Choroid plexus epithelial cell (primary cell): Measurements from ENCODE around the gene MAF.

Source experiments
- DNase-seq: peaks from one replicate; pipeline ENCODE4 v3.0.0-alpha.2; 2010; ENCODE audit warnings: low read depth
- H3K4me3 ChIP-seq: 2 replicates; pipeline ENCODE4 v1.5.1; 2011; ENCODE audit warnings: low read depth, mild to moderate bottlenecking, control low read depth, low read length, moderate library complexity
- CTCF ChIP-seq: conservative IDR thresholded peaks from 2 replicates; pipeline ENCODE4 v1.5.1; 2011; ENCODE audit warnings: low read depth, mild to moderate bottlenecking, control low read depth, inconsistent platforms, low read length, moderate library complexity

The MAF gene

GRCh38 chr16:79564671-79565107 is 35.8 kb downstream of the MAF start:
- no peak overlapping the region for H3K4me3 ChIP-seq
- DNase-seq: no peak
- no peak for TF ChIP-seq CTCF

GRCh38 chr16:79563921-79564320 is 36.6 kb downstream of the MAF start:
- H3K4me3 ChIP-seq: no peak overlapping the region
- DNase-seq: no peak
- no peak for TF ChIP-seq CTCF

GRCh38 chr16:79562166-79562823 is 38.2 kb downstream of the MAF start:
- DNase-seq: no peak
- no peak overlapping the region for H3K4me3 ChIP-seq
- no peak for TF ChIP-seq CTCF

- H3K4me3 ChIP-seq: no peak overlapping the region
- no peak for DNase-seq
- no peak for TF ChIP-seq CTCF
Measured at GRCh38 chr16:79561729-79562128, 38.8 kb downstream of the MAF start.

- no peak overlapping the region for H3K4me3 ChIP-seq
- no peak for DNase-seq
- TF ChIP-seq CTCF: no peak
Measured at GRCh38 chr16:79560923-79561322, 39.6 kb downstream of the MAF start.

GRCh38 chr16:79560318-79560717 is 40.2 kb downstream of the MAF start:
- TF ChIP-seq CTCF: no peak
- H3K4me3 ChIP-seq: no peak overlapping the region
- no peak for DNase-seq

- no peak overlapping the region for H3K4me3 ChIP-seq
- TF ChIP-seq CTCF: no peak
- no peak for DNase-seq
Measured at GRCh38 chr16:79559532-79559931, 41.0 kb downstream of the MAF start.
